ENCODE measurements around the gene MSRB1.

- TF ChIP-seq POLR2A (IDR thresholded peaks at IDR 0.05; ENCODE audit: low read length), result no peak
- no peak for TF ChIP-seq GATA1 (IDR thresholded peaks at IDR 0.05; ENCODE audit: low read depth, low read length)
These were observed 30.6 kb upstream of the MSRB1 start for GRCh38 chr16:1973461-1974156.

Data from erythroblast (primary cell).